HG02884 (cell line): ENCODE data around the gene CHST4.
"Not testable (repeated sequence)": the region's sequence is repeated elsewhere in the genome, so short reads cannot be mapped to it uniquely, and the experiment has no call there.

Experiments used
- ATAC-seq: cut with Tn5 transposase; IDR thresholded peaks from one replicate; pipeline ENCODE4 v1.9.1; 2021; ENCODE audit warnings: mild to moderate bottlenecking, moderate library complexity; ENCODE audit not compliant: unreplicated experiment

The CHST4 gene

DNA sequence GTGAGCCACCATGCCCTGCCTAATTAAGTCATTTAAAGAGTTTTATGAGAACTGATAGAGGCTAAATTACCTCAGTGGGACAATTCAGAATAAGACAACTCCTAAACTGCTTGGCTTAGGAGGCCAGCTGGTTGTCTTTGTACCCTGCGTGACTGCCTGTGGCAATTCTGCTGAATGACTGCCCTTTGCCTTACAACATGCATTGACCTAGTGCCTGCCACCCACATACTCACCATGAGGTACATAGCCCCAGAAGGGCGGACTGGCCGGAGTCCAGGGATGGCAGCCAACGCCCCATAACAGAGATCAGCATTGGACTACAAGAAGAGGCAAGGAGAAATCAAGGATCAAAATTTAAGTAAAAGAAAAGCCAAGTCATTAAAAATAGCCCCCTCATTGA, 43.4 kb downstream of the CHST4 start:
- no peak for ATAC-seq

DNA sequence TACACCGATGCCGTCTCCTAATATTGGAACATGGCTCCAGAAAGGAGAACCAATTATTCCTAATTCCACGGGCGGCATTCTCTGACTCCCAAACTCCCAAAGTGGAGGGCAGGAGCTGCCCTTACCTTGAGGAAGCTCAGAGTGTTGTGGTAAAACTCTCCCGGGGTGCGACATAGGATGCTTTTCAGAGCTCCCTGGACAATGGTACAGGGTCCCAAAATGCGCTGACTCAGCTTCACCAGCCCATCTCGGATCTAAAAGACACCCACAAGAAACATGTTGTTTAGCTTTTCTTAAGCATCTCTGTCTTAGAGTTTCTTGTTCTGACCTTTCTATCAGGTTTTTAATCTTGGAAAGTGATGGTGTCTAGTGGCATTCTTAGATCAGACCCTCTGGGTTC, 43.9 kb downstream of the CHST4 start:
- no peak for ATAC-seq

DNA sequence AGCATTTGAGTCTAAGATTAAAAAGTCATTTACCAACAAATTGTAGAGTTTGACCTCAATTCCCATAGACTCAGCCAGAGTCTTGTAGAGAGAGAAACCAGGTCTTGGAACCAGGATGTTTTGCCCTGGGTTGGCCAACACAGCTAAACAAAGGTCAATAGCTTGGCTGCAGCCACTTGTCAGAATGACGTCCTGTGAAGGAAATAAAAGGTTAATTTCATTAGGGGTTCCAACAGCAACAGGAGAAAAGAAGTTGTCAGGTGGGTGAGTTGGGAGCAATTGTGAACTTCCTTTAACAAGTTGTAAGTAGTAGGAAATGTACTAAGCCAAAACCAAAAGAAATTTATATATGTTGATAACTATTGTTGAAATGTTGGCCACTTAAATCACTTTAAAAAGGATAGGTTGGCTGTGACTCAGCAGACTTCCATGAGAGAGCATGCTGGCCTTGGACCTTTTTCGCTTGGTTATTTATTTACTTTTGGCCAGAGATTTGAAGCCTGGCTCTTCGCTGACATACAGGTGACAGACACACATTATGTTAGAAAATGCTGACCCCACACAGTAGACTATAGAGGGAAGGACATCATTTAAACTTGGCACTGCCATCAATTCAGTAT, 46.4 kb downstream of the CHST4 start:
- no peak for ATAC-seq

DNA sequence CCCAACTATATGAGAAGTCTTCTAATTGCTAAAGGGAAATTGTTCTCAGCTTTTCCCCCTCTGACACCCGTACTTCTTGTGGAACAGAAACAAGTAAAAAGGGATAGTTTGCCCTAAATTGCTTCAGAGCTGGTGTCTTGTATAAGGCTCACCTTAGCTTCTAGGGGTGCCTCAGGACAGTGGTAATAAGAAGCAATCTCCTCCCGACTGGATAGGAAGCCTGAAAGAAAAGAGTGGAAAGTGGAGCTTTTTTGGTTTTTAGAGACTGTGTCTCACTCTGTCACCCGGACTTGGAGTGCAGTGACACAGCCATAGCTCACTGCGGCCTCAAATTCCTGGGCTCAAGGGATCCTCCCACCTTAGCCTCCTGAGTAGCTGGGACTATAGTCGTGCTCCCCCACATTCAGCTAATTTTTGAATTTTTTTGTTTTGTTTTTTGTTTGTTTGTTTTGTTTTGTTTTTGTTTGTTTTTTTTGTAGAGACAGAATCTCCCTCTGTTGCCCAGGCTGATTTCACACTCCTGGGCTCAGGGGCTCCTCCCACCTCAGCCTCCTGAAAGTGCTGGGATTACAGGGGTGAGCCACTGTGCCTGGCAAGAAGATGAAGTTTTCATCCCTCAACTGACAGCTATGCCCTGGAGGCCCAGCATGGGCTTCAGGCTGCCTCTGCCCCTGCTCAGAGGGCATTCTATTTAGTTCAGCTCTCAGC, 47.3 kb downstream of the CHST4 start:
- ATAC-seq: no peak

DNA sequence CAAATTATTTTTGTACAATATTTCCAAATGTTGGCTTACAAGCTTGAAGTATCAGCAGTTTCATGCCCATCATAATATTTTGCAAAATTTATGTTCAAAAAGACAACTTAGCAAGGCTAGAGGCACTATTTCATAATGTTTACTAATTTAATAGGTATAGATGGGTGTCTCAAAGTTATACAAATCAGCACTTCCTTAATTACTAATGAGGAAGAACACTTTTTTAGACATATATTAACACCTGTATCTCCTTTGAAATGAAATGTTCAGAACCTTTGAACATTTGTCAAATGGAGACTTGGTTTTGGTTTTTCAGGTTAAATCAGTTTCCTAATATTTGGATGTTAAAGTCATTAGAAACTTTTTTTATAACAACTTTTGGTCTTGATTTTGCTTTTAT, 48.5 kb downstream of the CHST4 start:
- ATAC-seq: no peak

- no peak for ATAC-seq
These were observed 50.7 kb downstream of the CHST4 start, which contains the start of gene TAT for GRCh38 chr16:71576971-71577370. Gene TAT, minus strand, starts transcription at chr16:71577092. Its CDS starts 677 bp downstream, at chr16:71576415.

- not testable (repeated sequence) for ATAC-seq
These were observed 56.3 kb downstream of the CHST4 start for GRCh38 chr16:71582553-71582848.

GRCh38 chr16:71584543-71585317, 58.5 kb downstream of the CHST4 start:
- ATAC-seq: no peak

DNA sequence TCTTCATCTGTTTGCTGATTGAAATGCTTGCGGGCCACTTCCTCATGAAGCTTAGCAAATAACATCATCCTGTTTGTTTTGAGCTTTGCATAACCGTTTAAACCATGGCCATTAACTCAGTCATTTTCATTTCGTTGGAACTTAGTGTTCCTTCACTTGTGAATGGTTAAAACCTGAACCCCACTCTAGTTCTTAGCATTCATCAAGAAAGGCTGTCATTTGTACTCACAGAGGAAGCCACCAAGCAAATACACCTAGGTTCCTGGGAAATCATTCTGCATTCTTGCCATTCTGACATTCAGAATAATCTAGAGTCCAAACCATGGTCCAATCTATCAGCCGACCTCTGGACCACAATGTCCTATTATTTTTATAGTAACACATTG, 59.1 kb downstream of the CHST4 start:
- ATAC-seq: no peak
